GM12878 (cell line): Measurements from ENCODE around the gene SEMA4A. TPM values are rescaled to one million over a fixed set of nuclear protein-coding genes. Genes with fewer than 3 reads are reported as not detected.

Experiments
- CREM ChIP-seq: IDR thresholded peaks from 2 replicates; pipeline ENCODE4 v1.6.1; 2014; ENCODE audit warnings: antibody characterized with exemption, low read depth
- CUX1 ChIP-seq: IDR thresholded peaks from 2 replicates; pipeline ENCODE4 v1.6.1; 2012; ENCODE audit warnings: improper control_type of control experiment, low read depth, low read length; ENCODE audit not compliant: insufficient replicate concordance
- EZH2 ChIP-seq: IDR thresholded peaks from 2 replicates; pipeline ENCODE4 v1.6.1; 2012; ENCODE audit warnings: low read depth, mild to moderate bottlenecking, control low read depth, inconsistent platforms, low read length, borderline replicate concordance; ENCODE audit not compliant: control insufficient read depth
- FOXM1 ChIP-seq: IDR thresholded peaks from 2 replicates; pipeline ENCODE4 v1.6.1; 2012; ENCODE audit warnings: low read depth, mild to moderate bottlenecking, inconsistent platforms, low read length, moderate library complexity
- PAX5 ChIP-seq: IDR thresholded peaks from 2 replicates; pipeline ENCODE4 v1.6.1; 2011; ENCODE audit warnings: low read depth, low read length, borderline replicate concordance
- PAX8 ChIP-seq: fragments of 450-650 bp; IDR thresholded peaks from 2 replicates; pipeline ENCODE4 v1.6.1; 2017; ENCODE audit warnings: mild to moderate bottlenecking, moderate library complexity
- RAD51 ChIP-seq: fragments of 450-650 bp; IDR thresholded peaks from 2 replicates; pipeline ENCODE4 v1.6.1; 2016; ENCODE audit warnings: moderate library complexity, mild to moderate bottlenecking, inconsistent platforms
- RELA ChIP-seq: fragments of 450-650 bp; IDR thresholded peaks from 2 replicates; pipeline ENCODE4 v1.8.0; 2014; ENCODE audit warnings: borderline replicate concordance; ENCODE audit not compliant: partially characterized antibody
- RELB ChIP-seq: fragments of 450-650 bp; IDR thresholded peaks from 2 replicates; pipeline ENCODE4 v1.6.1; 2017; ENCODE audit warnings: low read depth, mild to moderate bottlenecking, moderate library complexity
- STAT3 ChIP-seq: IDR thresholded peaks from 2 replicates; pipeline ENCODE4 v1.6.1; 2011; ENCODE audit warnings: low read depth, low read length, improper control_type of control experiment
- TBL1XR1 ChIP-seq: IDR thresholded peaks from 2 replicates; pipeline ENCODE4 v1.6.1; 2012; ENCODE audit warnings: low read depth, low read length, improper control_type of control experiment
- USF1 ChIP-seq: IDR thresholded peaks from 2 replicates; pipeline ENCODE4 v1.6.1; 2011; ENCODE audit warnings: borderline replicate concordance, low read depth, mild to moderate bottlenecking, moderate library complexity, mixed read lengths, low read length; ENCODE audit not compliant: insufficient read depth; ENCODE audit errors: extremely low read length
- WRNIP1 ChIP-seq: IDR thresholded peaks from 2 replicates; pipeline ENCODE4 v1.6.1; 2011; ENCODE audit warnings: low read depth, low read length, improper control_type of control experiment, borderline replicate concordance
- polyA plus RNA-seq, 11 experiments: library from polyadenylated mRNA; depleted of rRNA in 4 of 11; unstranded in 6 of 11; stranded (reverse) in 5 of 11; fragments of >200 nt; fragmentation: Nextera tagmentation in 4 of 11; fragmentation: Illumina TruSeq in 1 of 11; extraction: Ambion mirVana in 4 of 11; extraction: Trizol in 1 of 11; gene quantifications; 1 replicate in 1 of 11; 2 replicates in 10 of 11; pipeline versions ENCODE4 v1.2.1 to v1.2.3, GENCODE V29; 2011 to 2016; ENCODE audit warnings: inconsistent platforms in 2 of 11, missing spikeins in 2 of 11, low read depth in 1 of 11
- total RNA-seq, 4 experiments: library from RNA; depleted of rRNA in 3 of 4; stranded (reverse); fragments of >200 nt in 3 of 4; fragmentation: Illumina TruSeq in 1 of 4; extraction: Trizol in 1 of 4; gene quantifications; 2 replicates each; pipeline versions ENCODE4 v1.2.1 to v1.2.3, GENCODE V29; 2013 to 2021
- TF ChIP-seq, protein P1 (sequence below): fragments of 150-350 bp; IDR thresholded peaks from 2 replicates; pipeline ENCODE4 v1.6.1; 2016; ENCODE audit warnings: low read depth, low read length
- TF ChIP-seq, protein P2 (sequence below): fragments of 450-650 bp; formaldehyde crosslinking; IDR thresholded peaks from 2 replicates; pipeline ENCODE4 v1.4.0; 2022; ENCODE audit warnings: mild to moderate bottlenecking, moderate library complexity

SEMA4A gene
- total and polyA plus RNA-seq, 10 of the 15 experiments (the other 5 are each of a cell fraction or from before 2014, with no cell fraction given), result 2.6 to 64.2 (median 32.8) TPM

DNA sequence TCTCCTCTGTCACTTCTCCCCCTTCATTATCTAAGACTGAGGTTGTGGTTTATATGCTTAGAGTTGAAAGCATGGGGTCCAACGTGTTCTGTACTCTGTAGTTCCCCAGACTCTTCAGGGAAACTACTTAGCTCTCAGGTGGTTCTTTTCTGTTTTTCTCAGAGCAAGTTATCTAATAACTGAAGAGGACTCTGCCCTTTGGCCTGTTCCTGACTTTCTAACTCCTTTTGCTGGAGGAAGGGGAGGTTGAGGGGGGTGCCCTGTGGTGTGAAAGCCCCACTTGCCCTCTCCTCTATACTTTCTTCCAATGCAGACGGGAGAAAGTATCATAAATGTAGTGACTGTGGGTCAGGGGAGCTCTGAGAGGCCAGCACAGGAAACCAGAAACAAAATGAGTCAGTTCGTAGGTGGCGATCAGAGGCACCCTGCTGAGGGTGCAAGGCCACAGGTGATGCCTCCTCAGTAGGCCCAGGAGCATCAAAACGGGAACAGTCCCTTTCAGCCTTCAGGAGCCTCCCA lies 45.5 kb downstream of the SEMA4A start (continued):
- TF ChIP-seq USF1 (no peak), RELA (no peak), RELB (peak; percentile 60; the same call in 1 of the 2 replicates), WRNIP1 (no peak), PAX8 (no peak), EZH2 (no peak), FOXM1 (0 out of 2 replicates have a peak, but pooled peaks have one; percentile 19), RAD51 (no peak), TBL1XR1 (no peak), CUX1 (no peak), STAT3 (no peak), CREM (no peak), PAX5 (0 out of 2 replicates have a peak, but pooled peaks have one; percentile 13)
- TF ChIP-seq, protein P1, sequence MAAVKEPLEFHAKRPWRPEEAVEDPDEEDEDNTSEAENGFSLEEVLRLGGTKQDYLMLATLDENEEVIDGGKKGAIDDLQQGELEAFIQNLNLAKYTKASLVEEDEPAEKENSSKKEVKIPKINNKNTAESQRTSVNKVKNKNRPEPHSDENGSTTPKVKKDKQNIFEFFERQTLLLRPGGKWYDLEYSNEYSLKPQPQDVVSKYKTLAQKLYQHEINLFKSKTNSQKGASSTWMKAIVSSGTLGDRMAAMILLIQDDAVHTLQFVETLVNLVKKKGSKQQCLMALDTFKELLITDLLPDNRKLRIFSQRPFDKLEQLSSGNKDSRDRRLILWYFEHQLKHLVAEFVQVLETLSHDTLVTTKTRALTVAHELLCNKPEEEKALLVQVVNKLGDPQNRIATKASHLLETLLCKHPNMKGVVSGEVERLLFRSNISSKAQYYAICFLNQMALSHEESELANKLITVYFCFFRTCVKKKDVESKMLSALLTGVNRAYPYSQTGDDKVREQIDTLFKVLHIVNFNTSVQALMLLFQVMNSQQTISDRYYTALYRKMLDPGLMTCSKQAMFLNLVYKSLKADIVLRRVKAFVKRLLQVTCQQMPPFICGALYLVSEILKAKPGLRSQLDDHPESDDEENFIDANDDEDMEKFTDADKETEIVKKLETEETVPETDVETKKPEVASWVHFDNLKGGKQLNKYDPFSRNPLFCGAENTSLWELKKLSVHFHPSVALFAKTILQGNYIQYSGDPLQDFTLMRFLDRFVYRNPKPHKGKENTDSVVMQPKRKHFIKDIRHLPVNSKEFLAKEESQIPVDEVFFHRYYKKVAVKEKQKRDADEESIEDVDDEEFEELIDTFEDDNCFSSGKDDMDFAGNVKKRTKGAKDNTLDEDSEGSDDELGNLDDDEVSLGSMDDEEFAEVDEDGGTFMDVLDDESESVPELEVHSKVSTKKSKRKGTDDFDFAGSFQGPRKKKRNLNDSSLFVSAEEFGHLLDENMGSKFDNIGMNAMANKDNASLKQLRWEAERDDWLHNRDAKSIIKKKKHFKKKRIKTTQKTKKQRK, result no peak
- TF ChIP-seq, protein P2, sequence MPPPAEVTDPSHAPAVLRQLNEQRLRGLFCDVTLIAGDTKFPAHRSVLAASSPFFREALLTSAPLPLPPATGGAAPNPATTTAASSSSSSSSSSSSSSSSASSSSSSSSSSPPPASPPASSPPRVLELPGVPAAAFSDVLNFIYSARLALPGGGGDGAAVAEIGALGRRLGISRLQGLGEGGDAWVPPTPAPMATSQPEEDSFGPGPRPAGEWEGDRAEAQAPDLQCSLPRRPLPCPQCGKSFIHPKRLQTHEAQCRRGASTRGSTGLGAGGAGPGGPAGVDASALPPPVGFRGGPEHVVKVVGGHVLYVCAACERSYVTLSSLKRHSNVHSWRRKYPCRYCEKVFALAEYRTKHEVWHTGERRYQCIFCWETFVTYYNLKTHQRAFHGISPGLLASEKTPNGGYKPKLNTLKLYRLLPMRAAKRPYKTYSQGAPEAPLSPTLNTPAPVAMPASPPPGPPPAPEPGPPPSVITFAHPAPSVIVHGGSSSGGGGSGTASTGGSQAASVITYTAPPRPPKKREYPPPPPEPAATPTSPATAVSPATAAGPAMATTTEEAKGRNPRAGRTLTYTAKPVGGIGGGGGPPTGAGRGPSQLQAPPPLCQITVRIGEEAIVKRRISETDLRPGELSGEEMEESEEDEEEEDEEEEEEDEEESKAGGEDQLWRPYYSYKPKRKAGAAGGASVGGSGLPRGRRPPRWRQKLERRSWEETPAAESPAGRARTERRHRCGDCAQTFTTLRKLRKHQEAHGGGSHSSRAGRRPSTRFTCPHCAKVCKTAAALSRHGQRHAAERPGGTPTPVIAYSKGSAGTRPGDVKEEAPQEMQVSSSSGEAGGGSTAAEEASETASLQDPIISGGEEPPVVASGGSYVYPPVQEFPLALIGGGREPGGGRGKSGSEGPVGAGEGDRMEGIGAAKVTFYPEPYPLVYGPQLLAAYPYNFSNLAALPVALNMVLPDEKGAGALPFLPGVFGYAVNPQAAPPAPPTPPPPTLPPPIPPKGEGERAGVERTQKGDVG (CRISPR knock-in tag), result no peak
